ENCODE data around the gene DIP2C.
"Not testable (repeated sequence)": the region's sequence is repeated elsewhere in the genome, so short reads cannot be mapped to it uniquely, and the experiment has no call there.

DNA sequence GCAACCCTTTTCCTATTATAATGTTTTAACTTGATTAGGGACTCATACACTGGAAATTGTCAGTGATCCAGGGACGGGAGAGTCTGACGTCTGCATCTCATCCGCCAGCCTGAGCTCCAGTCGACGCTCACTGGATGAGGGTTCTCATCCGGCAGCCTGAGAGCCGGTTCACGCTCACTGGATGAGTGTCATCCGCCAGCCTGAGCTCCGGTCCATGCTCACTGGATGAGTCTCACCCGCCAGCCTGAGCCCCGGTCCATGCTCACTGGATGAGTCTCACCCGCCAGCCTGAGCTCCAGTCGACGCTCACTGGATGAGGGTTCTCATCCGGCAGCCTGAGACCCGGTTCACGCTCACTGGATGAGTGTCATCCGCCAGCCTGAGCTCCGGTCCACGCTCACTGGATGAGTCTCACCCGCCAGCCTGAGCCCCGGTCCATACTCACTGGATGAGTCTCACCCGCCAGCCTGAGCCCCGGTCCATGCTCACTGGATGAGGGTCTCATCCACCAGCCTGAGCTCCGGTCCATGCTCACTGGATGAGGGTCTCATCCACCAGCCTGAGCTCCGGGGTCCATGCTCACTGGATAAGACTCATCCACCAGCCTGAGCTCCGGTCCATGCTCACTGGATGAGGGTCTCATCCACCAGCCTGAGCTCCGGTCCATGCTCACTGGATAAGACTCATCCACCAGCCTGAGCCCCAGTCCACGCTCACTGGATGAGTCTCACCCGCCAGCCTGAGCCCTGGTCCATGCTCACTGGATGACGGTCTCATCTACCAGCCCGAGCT is 209.6 kb downstream of the DIP2C start:
- TF ChIP-seq CTCF, POLR2A (IDR thresholded peaks at IDR 0.05): not testable (repeated sequence)
